HepG2 (cell line): ENCODE data around the gene PDSS2. TPM values are rescaled to one million over a fixed set of nuclear protein-coding genes. Genes with fewer than 3 reads are reported as not detected.

Experiments
- ATAC-seq: fragments of 200-7000 bp; cut with Tn5 transposase; 3 replicates; pipeline ENCODE4 v1.9.1; 2020; ENCODE audit warnings: mild to moderate bottlenecking, moderate library complexity
- BruUV-seq: library from RNA; stranded (reverse); fragments of 400-500 nt; replicated peaks from 2 replicates; lab custom pipeline; 2021; lab: Mats Ljungman, UMichigan
- CTCF ChIA-PET: fragments of 300-600 bp; formaldehyde crosslinking; extraction: SDS; loops from one replicate; lab custom pipeline; 2021; ENCODE audit warnings: low total read pairs, inconsistent platforms, low intra/inter-chr PET ratio; lab: Yijun Ruan, JAX
- POLR2A ChIA-PET: fragments of 350-600 bp; sonication (Branson Sonifier 250); formaldehyde crosslinking; loops from one replicate; lab custom pipeline; 2020; ENCODE audit warnings: antibody characterized with exemption, inconsistent platforms; lab: Yijun Ruan, JAX
- DNase-seq: peaks from one replicate; pipeline ENCODE4 v3.0.0-alpha.2; 2015; ENCODE audit warnings: low spot score
- FAIRE-seq: peaks from 3 replicates; lab custom pipeline; 2011; peaks lifted over from hg19 to GRCh38; lab: Jason Lieb, UNC
- H2AFZ ChIP-seq: one replicate; pipeline ENCODE4 v1.6.1; 2011; ENCODE audit warnings: low read length, inconsistent platforms
- H3K27ac ChIP-seq: fragments of 300-600 bp; 3 replicates; pipeline ENCODE4 v1.8.0; 2011; ENCODE audit warnings: mixed run types, mild to moderate bottlenecking, mixed read lengths, low read length, inconsistent platforms; ENCODE audit not compliant: insufficient read depth; ENCODE audit errors: extremely low read length
- H3K27me3 ChIP-seq, 2 experiments: fragments of 200-600 bp in 1 of 2; 2 replicates in 1 of 2; 3 replicates in 1 of 2; pipeline versions ENCODE4 v1.6.0 to v1.8.0; 2011; ENCODE audit warnings: low read length in 2 of 2, mild to moderate bottlenecking in 2 of 2, moderate library complexity in 2 of 2, inconsistent platforms in 1 of 2; ENCODE audit not compliant: insufficient read depth in 2 of 2, control insufficient read depth in 1 of 2
- H3K36me3 ChIP-seq, 2 experiments: fragments of 200-600 bp in 1 of 2; replicated peaks in 1 of 2; 2 replicates in 1 of 2; 3 replicates in 1 of 2; pipeline versions ENCODE4 v1.5.1 to v1.8.0; 2011; ENCODE audit warnings: low read length in 2 of 2, inconsistent platforms in 1 of 2; ENCODE audit not compliant: insufficient read depth in 2 of 2, control insufficient read depth in 1 of 2
- H3K4me1 ChIP-seq: 2 replicates; pipeline ENCODE4 v1.5.1; 2012; ENCODE audit warnings: low read length, inconsistent platforms; ENCODE audit not compliant: insufficient read depth
- H3K4me2 ChIP-seq: 2 replicates; pipeline ENCODE4 v1.6.0; 2011; ENCODE audit warnings: low read depth, low read length, inconsistent platforms
- H3K4me3 ChIP-seq, 3 experiments: fragments of 200-600 bp in 1 of 3; sonication (generic), shearing (Covaris generic) in 1 of 3; replicated peaks in 1 of 3; 2 replicates each; pipeline ENCODE4 v1.5.1; 2011 to 2016; ENCODE audit warnings: low read length in 3 of 3, inconsistent platforms in 2 of 3, low read depth in 2 of 3, mild to moderate bottlenecking in 2 of 3, control low read depth in 1 of 3, mixed read lengths in 1 of 3; ENCODE audit not compliant: insufficient read depth in 1 of 3
- H3K79me2 ChIP-seq: one replicate; pipeline ENCODE4 v1.6.1; 2011; ENCODE audit warnings: low read length, inconsistent platforms; ENCODE audit not compliant: insufficient read depth
- H3K9ac ChIP-seq: 2 replicates; pipeline ENCODE4 v1.6.0; 2011; ENCODE audit warnings: mild to moderate bottlenecking, low read depth, low read length, inconsistent platforms; ENCODE audit not compliant: insufficient read depth
- H3K9me3 ChIP-seq: 2 replicates; pipeline ENCODE4 v1.5.1; 2012; ENCODE audit warnings: mild to moderate bottlenecking, low read length
- H4K20me1 ChIP-seq: 2 replicates; pipeline ENCODE4 v1.6.0; 2011; ENCODE audit warnings: inconsistent platforms, mild to moderate bottlenecking, low read length, moderate library complexity; ENCODE audit not compliant: insufficient read depth
- CHCHD3 ChIP-seq: sonication (generic); formaldehyde crosslinking; IDR thresholded peaks from 2 replicates; pipeline ENCODE4 v1.8.0; 2022; ENCODE audit warnings: mild to moderate bottlenecking, missing genetic modification reagents, moderate library complexity
- ETV6 ChIP-seq: sonication (generic); formaldehyde crosslinking; conservative IDR thresholded peaks from 2 replicates; pipeline ENCODE4 v1.4.0; 2020; ENCODE audit warnings: missing genetic modification reagents
- HNRNPLL ChIP-seq: fragments of 200-400 bp; formaldehyde crosslinking; IDR thresholded peaks from 2 replicates; pipeline ENCODE4 v1.6.1; 2017; ENCODE audit warnings: mild to moderate bottlenecking, low read depth, low read length; ENCODE audit not compliant: poor library complexity, severe bottlenecking
- HOXA5 ChIP-seq: sonication (generic); formaldehyde crosslinking; IDR thresholded peaks from 2 replicates; pipeline ENCODE4 v1.4.0; 2020; ENCODE audit warnings: missing genetic modification reagents
- PCBP2 ChIP-seq: fragments of 200-400 bp; formaldehyde crosslinking; optimal IDR thresholded peaks from 2 replicates; pipeline ENCODE3; 2018; ENCODE audit warnings: low read length, low read depth; ENCODE audit not compliant: poor library complexity, severe bottlenecking
- SIX1 ChIP-seq: sonication (generic); formaldehyde crosslinking; IDR thresholded peaks from 2 replicates; pipeline ENCODE4 v1.4.0; 2020; ENCODE audit warnings: missing genetic modification reagents, borderline replicate concordance
- YY1 ChIP-seq: IDR thresholded peaks from 2 replicates; pipeline ENCODE4 v1.6.1; 2011; ENCODE audit warnings: low read length, low read depth, moderate library complexity, mild to moderate bottlenecking; ENCODE audit not compliant: insufficient read depth, insufficient replicate concordance
- ZBTB40 ChIP-seq, 2 experiments: fragments of 450-650 bp in 1 of 2; sonication (generic) in 1 of 2; formaldehyde crosslinking in 1 of 2; IDR thresholded peaks; 2 replicates each; pipeline versions ENCODE4 v1.6.1 to v1.8.0; 2016 to 2022; ENCODE audit warnings: antibody characterized with exemption in 1 of 2, mild to moderate bottlenecking in 1 of 2, missing genetic modification reagents in 1 of 2
- ZNF292 ChIP-seq: sonication (generic); formaldehyde crosslinking; IDR thresholded peaks from 2 replicates; pipeline ENCODE4 v1.8.1; 2022; ENCODE audit warnings: mild to moderate bottlenecking, low read depth, missing genetic modification reagents, borderline replicate concordance
- ZNF343 ChIP-seq: sonication (generic); formaldehyde crosslinking; IDR thresholded peaks from 2 replicates; pipeline ENCODE4 v1.4.0; 2020; ENCODE audit warnings: mild to moderate bottlenecking, missing genetic modification reagents
- WGBS: methylation state at CpG from one replicate; pipeline ENCODE4 v1.1.6; 2017; ENCODE audit warnings: low lambda C conversion rate; 5-methylcytosine and 5-hydroxymethylcytosine counted together
- in situ Hi-C: cut with HindIII; loops from 2 replicates; pipeline ENCODE4 v1.10.0; 2017; ENCODE audit warnings: low pct_unique_long_range_greater_than_20kb; ENCODE audit not compliant: extremely low pct_ligation_motif_present
- intact Hi-C: fragments of 100-400 bp; cut with micrococcal nuclease; formaldehyde crosslinking; loops from one replicate; pipeline ENCODE4 v1.10.0; 2022; ENCODE audit not compliant: unreplicated experiment
- polyA plus RNA-seq, 8 experiments: library from polyadenylated mRNA; depleted of rRNA in 3 of 8; stranded (reverse) in 7 of 8; unstranded in 1 of 8; fragments of >200 nt; fragmentation: Illumina TruSeq in 4 of 8; extraction: Trizol in 4 of 8; gene quantifications; 2 replicates each; pipeline versions ENCODE4 v1.2.1 to v1.2.3, GENCODE V29; 2011 to 2016; ENCODE audit warnings: low read depth in 4 of 8, missing spikeins in 1 of 8, mixed read lengths in 1 of 8; ENCODE audit not compliant: insufficient read depth in 1 of 8
- total RNA-seq, 5 experiments: library from RNA; depleted of rRNA; stranded (reverse); fragments of >200 nt; fragmentation: Illumina TruSeq; extraction: Trizol; gene quantifications; 2 replicates each; pipeline ENCODE4 v1.2.3, GENCODE V29; 2016; ENCODE audit warnings: low read depth in 1 of 5
- TF ChIP-seq, protein P1 (sequence below): sonication (generic); formaldehyde crosslinking; IDR thresholded peaks from 2 replicates; pipeline ENCODE4 v1.5.0; 2020; ENCODE audit warnings: mild to moderate bottlenecking, missing genetic modification reagents
- TF ChIP-seq, protein P2 (sequence below): sonication (generic); formaldehyde crosslinking; IDR thresholded peaks from 2 replicates; pipeline ENCODE4 v1.5.0; 2020; ENCODE audit warnings: missing genetic modification reagents

PDSS2 gene
- total and polyA plus RNA-seq, 2 of the 13 experiments (the other 11 are each of a cell fraction or from before 2014, with no cell fraction given): 16.2 to 17.0 TPM

DNA sequence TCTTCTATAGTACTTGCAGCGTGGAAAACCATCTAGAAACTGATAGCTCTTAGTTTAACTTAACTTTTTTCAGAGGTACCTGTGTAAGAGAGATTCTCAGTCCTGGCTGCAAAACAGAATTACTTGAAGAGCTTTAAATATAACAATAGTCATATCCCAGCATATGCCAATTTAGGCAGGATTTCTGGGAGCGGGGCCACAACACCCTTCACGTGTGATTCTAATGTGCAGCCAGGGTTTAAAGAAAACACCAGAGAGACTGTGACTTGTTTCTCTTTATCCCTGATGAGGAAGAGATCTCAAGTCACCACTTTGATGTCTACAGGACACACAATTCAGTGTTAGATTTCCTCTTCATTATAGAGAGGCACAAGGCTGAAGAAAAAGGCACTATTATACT, 103.7 kb downstream of the PDSS2 start:
- H3K4me1 ChIP-seq: no peaks in the 10 kb centered on the region
- TF ChIP-seq ZNF343 (CRISPR knock-in tag) (no peak), YY1 (no peak), HNRNPLL (no peak), ETV6 (no peak), ZBTB40 (IDR thresholded peaks at IDR 0.05) (no peak), ZBTB40 (CRISPR knock-in tag; IDR thresholded peaks at IDR 0.05) (no peak), ZNF292 (no peak), PCBP2 (no peak), CHCHD3 (CRISPR knock-in tag) (no peak), HOXA5 (CRISPR knock-in tag) (no peak), SIX1 (CRISPR knock-in tag) (no peak)
- TF ChIP-seq, protein P1, sequence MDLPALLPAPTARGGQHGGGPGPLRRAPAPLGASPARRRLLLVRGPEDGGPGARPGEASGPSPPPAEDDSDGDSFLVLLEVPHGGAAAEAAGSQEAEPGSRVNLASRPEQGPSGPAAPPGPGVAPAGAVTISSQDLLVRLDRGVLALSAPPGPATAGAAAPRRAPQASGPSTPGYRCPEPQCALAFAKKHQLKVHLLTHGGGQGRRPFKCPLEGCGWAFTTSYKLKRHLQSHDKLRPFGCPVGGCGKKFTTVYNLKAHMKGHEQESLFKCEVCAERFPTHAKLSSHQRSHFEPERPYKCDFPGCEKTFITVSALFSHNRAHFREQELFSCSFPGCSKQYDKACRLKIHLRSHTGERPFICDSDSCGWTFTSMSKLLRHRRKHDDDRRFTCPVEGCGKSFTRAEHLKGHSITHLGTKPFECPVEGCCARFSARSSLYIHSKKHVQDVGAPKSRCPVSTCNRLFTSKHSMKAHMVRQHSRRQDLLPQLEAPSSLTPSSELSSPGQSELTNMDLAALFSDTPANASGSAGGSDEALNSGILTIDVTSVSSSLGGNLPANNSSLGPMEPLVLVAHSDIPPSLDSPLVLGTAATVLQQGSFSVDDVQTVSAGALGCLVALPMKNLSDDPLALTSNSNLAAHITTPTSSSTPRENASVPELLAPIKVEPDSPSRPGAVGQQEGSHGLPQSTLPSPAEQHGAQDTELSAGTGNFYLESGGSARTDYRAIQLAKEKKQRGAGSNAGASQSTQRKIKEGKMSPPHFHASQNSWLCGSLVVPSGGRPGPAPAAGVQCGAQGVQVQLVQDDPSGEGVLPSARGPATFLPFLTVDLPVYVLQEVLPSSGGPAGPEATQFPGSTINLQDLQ (CRISPR knock-in tag): no peak
- TF ChIP-seq, protein P2, sequence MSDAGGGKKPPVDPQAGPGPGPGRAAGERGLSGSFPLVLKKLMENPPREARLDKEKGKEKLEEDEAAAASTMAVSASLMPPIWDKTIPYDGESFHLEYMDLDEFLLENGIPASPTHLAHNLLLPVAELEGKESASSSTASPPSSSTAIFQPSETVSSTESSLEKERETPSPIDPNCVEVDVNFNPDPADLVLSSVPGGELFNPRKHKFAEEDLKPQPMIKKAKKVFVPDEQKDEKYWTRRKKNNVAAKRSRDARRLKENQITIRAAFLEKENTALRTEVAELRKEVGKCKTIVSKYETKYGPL (CRISPR knock-in tag): no peak
- H3K79me2 ChIP-seq: no peaks in the 10 kb centered on the region
- no peak for ATAC-seq
- no TSS peak for BruUV-seq
- no peaks in the 10 kb centered on the region for H3K27me3 ChIP-seq
- intact Hi-C loops (no loop called here), in situ Hi-C loops (no loop called here)
- DNase-seq: no peak
- no peak overlapping the region for H3K4me3 ChIP-seq
- no peak overlapping the region for H3K4me2 ChIP-seq
- ChIA-PET POLR2A (no interaction called here), CTCF (no interaction called here)
- no peak overlapping the region for H3K9ac ChIP-seq
- 96% methylated on average over 3 of the region's 3 CpGs for WGBS
- no peak for FAIRE-seq
- H3K36me3 ChIP-seq: no peaks in the 10 kb centered on the region; a peak in 1 of 5 replicates
- no peak overlapping the region for H3K27ac ChIP-seq
- H4K20me1 ChIP-seq: no peaks in the 10 kb centered on the region
- H2AFZ ChIP-seq: no peak overlapping the region
- no peaks in the 10 kb centered on the region for H3K9me3 ChIP-seq
